Activated CD8-positive, alpha-beta memory T cell treated with anti-CD3 and anti-CD28 coated beads for 48 hours (primary cell): Measurements from ENCODE around the gene LRP11.
"Not testable (repeated sequence)": the region's sequence is repeated elsewhere in the genome, so short reads cannot be mapped to it uniquely, and the experiment has no call there.

Experiments used
- DNase-seq, 3 experiments: peaks; one replicate each; pipeline ENCODE4 v3.0.0-alpha.2; 2020; ENCODE audit warnings: low read depth in 2 of 3, low spot score in 2 of 3

The LRP11 gene

GRCh38 chr6:149851461-149852110 is 12.6 kb downstream of the LRP11 start:
- DNase-seq: no peak

GRCh38 chr6:149848343-149848742 is 15.8 kb downstream of the LRP11 start:
- not testable (repeated sequence) for DNase-seq

- DNase-seq: no peak
Observed at GRCh38 chr6:149847939-149848267, 16.3 kb downstream of the LRP11 start.

GRCh38 chr6:149846321-149846720 is 17.8 kb downstream of the LRP11 start:
- no peak for DNase-seq

GRCh38 chr6:149845549-149845948 is 18.6 kb downstream of the LRP11 start:
- no peak for DNase-seq

GRCh38 chr6:149844480-149844879 is 19.7 kb downstream of the LRP11 start:
- no peak for DNase-seq

- DNase-seq: not testable (repeated sequence)
Observed at GRCh38 chr6:149844036-149844435, 20.1 kb downstream of the LRP11 start.

- no peak for DNase-seq
Observed at GRCh38 chr6:149843051-149843633, 21.0 kb downstream of the LRP11 start.

- no peak for DNase-seq
Observed at GRCh38 chr6:149842331-149842730, 21.8 kb downstream of the LRP11 start.

- DNase-seq: peak; percentile 8 to 16 (median 12)
Observed at GRCh38 chr6:149840345-149841075, 23.6 kb downstream of the LRP11 start.

GRCh38 chr6:149834513-149835481 is 29.4 kb downstream of the LRP11 start:
- peak; percentile 15 to 72 (median 51) for DNase-seq

- no peak for DNase-seq
Observed at GRCh38 chr6:149833651-149834050, 30.5 kb downstream of the LRP11 start.

GRCh38 chr6:149831308-149831820 is 32.8 kb downstream of the LRP11 start:
- DNase-seq: no peak

GRCh38 chr6:149830731-149831307 is 33.3 kb downstream of the LRP11 start:
- no peak for DNase-seq

- DNase-seq: no peak
Observed at GRCh38 chr6:149825292-149825691, 38.9 kb downstream of the LRP11 start.

GRCh38 chr6:149823013-149823412 is 41.1 kb downstream of the LRP11 start:
- DNase-seq: no peak

- DNase-seq: no peak
Observed at GRCh38 chr6:149821492-149821891, 42.7 kb downstream of the LRP11 start.

GRCh38 chr6:149820506-149820905 is 43.7 kb downstream of the LRP11 start:
- DNase-seq: no peak

GRCh38 chr6:149815788-149816187 is 48.4 kb downstream of the LRP11 start:
- DNase-seq: no peak

- DNase-seq: no peak
Observed at GRCh38 chr6:149813351-149813750, 50.8 kb downstream of the LRP11 start.

GRCh38 chr6:149809798-149810197 is 54.4 kb downstream of the LRP11 start:
- no peak for DNase-seq
